HG02970 (cell line): ENCODE results near the gene MLLT10.
"Not testable (repeated sequence)": the region's sequence is repeated elsewhere in the genome, so short reads cannot be mapped to it uniquely, and the experiment has no call there.

Experiments
- ATAC-seq: cut with Tn5 transposase; IDR thresholded peaks from one replicate; pipeline ENCODE4 v1.9.1; 2021; ENCODE audit warnings: mild to moderate bottlenecking, moderate library complexity, moderate number of reproducible peaks; ENCODE audit not compliant: unreplicated experiment, low FRiP score

The MLLT10 gene

DNA sequence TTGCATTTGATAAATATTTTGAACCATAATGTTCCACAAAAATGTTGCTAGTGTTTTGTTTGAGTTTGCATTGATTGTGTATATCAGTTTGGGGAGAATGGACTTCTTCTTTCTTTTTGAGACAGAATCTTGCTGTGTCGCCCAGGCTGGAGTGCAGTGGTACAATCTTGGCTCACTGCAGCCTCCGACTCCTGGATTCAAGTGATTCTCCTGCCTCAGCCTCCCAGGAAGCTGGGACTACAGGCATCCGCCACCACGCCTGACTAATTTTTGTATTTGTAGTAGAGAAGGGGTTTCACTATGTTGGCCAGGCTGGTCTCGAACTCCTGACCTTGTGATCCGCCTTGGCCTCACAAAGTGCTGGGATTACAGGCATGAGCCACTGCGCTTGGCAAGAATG is 25.0 kb downstream of the MLLT10 start:
- ATAC-seq, result not testable (repeated sequence)

DNA sequence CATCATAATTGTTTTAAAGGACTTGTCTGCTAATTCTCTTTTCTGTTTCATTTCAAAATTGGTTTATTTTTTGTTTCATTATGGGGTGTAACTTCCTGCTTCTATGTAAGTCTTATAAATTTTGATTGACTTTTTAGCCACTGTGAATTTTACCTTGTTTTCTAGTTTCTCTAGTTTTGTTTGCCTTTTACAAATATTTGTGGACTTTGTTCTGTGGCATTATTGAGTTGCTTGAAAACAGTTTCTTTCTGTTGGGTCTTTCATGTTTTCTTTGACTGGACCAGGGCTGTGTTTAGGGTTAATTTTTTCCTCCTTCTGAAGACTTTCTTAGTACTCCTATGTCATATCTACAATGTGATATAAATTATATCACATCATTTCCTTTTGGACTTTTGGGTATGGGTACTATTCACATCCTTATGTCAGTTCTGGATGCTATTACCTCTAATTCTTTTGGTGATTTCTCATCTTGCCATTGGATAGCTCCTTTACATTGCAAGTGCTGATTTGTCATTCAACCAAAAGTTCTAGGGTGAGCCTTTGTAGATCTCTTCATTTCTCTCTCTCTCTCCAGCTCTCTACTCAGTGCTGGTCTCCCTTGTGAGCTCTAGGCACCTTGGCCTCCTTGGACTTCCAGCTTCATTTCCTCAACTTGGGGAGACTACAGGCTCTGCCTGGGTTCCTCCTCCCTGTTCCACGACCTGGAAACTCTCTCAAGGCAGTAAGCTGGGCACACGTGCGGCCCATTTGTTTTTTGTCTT is 36.9 kb downstream of the MLLT10 start:
- no peak for ATAC-seq

DNA sequence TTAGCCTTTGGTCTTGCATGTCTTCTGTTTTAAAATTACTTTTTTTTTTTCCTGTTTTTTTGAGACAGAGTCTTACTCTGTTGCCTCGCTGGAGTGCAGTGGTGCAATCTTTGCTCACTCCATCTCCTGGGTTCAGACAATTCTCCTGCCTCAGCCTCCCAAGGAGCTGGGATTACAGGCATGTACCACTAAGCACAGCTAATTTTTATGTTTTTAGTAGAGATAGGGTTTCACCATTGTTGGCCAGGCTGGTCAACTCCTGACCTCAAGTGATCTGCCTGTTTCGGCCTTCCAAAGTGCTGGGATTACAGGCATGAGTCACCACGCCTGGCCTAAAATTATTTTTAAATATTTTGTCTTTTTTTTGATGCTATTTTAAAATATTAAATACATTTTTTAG is 38.5 kb downstream of the MLLT10 start:
- no peak for ATAC-seq

DNA sequence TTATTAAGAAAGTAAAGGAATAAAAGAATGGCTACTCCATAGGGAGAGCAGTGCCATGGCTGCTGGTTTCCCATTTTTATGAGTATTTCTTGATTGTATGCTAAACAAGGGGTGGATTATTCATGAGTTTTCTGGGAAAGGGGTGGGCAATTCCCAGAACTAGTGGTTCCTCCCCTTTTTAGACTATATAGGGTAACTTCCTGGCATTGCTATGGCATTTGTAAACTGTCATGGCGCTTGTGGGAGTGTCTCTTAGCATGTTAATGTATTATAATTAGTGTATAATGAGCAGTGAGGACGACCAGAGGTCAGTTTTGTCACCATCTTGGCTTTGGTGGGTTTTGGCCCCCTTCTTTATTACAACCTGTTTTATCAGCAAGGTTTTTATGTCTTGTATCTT is 40.5 kb downstream of the MLLT10 start:
- ATAC-seq, result not testable (repeated sequence)

DNA sequence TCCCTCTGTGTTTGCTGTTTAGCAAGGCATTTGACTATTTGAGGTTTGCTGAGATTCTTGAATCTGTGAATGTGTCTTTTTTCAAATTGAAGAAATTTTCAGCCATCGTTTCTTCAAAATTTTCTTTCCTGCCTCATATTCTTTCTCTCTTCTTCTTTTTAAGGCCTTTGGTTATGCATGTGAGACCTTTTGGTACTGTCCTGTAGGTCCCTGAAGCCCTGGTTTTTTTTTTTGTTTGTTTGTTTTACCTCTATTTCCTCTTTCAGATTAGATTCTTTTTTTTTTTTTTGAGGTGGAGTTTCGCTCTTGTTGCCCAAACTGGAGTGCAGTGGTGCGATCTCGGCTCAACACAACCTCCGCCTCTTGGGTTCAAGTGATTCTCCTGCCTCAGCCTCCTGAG is 45.3 kb downstream of the MLLT10 start:
- no peak for ATAC-seq

DNA sequence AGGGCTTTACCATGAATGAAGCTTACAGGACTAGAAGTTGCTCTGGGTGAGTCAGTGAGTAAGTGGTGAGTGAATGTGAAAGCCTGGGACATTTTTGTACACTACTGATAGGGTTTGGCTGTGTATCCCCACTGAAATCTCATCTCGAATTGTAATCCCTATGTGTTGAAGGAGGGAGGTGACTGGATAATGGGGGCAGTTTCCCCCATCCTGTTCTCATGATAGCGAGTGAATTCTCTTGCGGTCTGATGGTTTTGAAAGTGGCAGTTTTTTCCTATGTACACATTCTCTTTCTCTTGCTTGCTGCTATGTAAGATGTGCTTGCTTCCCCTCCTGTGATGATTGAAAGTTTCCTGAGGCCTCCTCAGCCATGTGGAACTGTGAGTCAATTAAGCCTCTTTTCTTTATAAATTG is 47.4 kb downstream of the MLLT10 start:
- peak; percentile 68 for ATAC-seq

DNA sequence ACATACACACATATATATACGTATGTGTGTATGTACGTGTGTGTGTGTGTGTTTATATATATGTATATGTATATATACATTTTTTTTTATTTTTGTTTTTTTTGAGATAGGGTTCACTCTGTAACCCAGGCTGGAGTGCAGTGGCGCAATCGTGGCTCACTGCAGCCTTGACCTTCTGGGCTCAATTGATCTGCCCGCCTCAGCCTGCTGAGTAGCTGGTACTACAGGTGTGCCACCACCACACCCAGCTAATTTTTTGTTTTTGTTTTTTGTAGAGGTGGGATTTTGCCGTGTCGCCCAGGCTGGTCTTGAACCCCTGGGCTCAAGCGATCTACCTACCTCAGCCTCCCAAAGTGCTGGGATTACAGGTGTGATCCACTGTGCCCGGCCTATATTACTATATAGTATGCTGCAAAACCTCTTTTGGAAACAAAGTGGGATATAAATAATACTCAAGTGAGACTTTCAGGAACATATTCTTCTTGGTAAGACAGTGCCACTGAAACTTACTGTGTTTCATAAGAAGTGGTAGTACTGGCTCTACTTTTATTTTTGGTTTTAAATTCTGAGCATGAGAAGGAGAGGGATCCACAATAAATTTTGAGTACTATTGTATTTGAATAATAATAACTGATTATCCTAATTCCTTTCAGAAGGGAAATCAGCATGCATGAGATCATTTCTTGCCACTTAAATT is 51.0 kb downstream of the MLLT10 start:
- ATAC-seq, result no peak

DNA sequence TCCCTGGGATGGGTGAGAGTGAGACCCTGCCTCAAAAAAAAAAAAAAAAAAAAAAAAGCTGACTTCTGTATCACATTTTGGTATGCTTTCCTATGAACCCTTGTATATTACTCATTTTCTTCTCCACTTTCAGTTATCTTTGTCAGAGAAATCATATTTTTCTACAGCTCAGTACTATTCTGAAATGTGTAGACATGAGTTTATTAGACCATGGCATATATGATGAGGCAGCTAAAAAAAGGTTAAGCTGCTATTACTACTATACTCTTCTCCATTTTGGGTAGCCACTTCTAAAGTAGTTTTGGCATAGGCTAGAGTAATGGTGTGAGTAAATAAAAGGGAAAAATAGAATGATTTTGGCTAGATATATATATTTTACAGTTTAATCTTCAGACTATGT is 53.4 kb downstream of the MLLT10 start:
- ATAC-seq, result no peak

DNA sequence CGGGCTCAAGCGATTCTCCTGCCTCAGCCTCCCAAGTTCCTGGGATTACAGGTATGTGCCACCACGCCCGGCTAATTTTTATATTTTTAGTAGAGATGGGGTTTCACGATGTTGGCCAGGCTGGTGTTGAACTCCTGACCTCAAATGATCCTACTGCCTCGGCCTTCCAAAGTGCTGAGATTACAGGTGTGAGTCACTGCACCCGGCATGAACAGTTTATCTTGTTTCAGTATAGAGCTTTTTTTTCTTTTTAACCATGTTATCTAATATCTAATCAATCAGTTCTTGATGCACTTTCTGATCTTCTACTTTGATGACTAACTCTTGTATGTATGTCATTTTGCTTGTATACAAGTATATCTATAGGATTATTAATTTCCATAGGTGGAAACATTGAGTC is 54.1 kb downstream of the MLLT10 start:
- not testable (repeated sequence) for ATAC-seq

DNA sequence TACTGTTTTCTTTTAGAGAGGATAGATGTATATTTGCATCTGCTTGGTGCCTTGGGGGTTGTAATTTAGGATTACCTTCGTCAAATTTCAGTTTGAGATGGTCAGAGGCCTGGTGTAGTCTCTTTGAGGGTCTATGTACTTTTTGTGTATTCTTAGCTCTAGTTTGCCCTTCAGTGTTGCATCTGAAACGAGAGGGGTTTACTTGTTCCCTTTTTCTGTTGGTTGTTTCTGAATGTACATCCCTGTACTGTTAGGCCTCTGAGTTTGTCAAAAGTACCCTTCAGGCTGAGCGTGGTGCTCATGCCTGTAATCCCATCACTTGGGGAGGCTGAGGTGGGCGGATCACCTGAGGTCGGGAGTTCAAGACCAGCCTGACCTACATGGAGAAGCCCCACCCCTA is 60.0 kb downstream of the MLLT10 start:
- ATAC-seq, result no peak

DNA sequence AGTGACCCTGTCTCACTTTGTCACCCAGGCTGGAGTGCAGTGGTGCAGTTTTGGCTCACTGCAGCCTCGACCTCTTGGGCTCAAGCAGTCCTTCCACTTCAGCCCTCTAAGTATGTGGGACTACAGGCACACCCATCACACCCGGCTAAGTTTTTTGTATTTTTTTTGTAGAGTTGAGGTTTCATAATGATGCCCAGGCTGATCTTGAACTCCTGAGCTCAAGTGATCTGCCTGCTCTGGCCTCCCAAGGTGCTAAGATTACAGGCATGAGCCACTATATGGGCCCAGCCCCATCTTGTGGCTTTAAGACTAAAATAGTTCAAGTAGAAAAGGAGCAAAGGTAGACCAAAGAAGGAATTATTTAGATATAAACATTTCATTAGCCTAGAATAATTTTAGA is 65.5 kb downstream of the MLLT10 start:
- ATAC-seq, result no peak

DNA sequence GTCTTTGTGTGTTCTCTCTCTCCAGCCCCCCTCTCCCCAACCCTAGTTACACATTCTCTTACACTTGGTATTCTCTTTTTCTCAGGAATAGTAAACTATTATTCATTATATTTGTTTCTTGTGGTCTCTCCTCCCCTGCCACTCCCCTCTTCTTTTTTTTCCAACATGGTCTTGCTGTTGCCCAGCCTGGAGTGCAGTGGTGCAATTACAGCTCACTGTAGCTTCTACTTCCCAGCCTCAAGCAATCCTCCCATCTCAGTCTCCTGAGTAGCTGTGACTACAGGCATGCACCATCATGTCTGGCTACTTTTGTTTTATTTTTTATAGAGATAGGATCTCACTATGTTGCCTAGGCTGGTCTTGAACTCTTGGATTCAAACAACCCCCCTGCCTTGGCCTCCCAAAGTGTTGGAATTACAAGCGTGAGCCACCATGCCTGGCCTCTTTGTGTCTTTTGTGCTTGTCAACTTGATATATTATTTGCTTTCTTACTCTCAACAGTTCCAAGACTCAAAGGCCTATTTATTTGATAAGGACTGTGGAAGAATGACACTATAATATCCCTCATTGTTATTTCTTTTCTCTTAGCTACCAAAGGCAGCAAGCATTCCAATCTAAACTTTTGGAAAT is 66.9 kb downstream of the MLLT10 start:
- no peak for ATAC-seq

DNA sequence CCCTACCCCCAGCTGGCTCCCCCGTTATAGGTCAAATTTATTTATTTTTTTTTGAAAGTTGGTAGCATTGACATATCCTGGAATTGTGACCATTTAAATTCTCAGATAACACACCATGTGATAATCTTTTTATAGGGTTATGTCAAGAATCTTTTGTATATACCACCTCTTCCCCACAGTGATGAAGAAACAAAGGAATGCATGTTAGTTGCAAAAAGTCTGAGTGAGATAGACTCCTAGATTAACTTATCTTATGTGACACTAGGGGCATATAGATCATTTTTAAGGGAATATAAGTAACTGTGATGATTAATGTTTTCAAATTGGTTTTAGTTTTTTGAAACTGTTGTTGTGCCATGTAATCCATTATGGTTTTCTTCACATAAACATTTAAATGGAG is 68.3 kb downstream of the MLLT10 start:
- no peak for ATAC-seq

DNA sequence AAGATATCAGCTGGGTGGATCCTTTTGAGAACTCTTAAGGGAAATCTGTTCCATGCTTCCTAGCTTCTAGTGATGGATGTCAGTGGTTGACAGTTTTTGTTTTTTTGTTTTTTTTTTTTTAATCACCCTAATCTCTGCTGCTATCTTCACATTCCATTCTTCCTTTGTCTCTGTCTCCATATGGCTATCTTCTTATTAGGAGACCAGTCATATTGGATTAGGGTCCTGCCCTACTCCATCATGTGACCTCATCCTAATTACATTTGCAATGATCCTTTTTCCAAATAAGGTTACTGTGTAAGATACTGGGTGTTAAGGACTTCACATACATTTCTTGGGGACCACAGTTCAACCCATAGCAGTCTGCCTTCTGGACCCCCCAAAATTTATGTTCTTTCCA is 69.7 kb downstream of the MLLT10 start:
- no peak for ATAC-seq

DNA sequence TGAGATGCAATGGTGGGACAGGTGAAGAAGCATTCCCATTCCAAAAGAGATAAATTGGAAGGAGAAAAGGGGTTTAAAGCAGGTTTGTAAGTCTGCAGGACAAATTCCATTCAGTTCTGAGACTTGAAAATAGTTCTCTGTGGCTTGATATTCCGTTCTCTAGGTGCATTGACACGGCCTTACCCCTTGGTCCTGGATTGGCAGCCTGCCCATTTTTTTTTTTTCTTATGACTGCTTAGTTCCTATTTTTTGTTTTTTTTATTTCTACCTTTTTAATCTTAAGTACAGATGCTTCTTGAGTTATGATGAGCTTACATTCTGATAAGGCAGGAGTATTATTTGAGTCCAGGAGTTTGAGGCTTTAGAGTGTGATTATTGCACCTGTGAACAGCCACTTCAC is 70.6 kb downstream of the MLLT10 start:
- no peak for ATAC-seq

DNA sequence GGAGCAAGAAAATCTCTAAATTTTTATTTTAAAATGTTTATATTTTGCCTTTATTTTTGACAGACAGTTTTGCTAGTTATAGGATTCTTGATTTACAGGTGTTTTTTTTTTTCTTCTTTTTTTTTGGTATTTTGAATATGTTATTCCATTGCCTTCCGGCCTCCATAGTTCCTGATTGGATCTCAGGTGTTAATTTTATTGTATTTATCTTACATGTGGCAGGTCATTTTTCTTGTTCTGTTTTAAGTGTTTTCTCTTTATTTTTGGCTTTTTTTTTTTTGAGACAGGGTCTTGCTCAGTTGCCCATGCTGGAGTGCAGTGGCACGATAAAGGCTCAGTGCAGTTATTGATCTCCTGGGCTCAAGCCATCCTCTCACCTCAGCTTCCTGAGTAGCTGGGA is 73.9 kb downstream of the MLLT10 start:
- no peak for ATAC-seq

DNA sequence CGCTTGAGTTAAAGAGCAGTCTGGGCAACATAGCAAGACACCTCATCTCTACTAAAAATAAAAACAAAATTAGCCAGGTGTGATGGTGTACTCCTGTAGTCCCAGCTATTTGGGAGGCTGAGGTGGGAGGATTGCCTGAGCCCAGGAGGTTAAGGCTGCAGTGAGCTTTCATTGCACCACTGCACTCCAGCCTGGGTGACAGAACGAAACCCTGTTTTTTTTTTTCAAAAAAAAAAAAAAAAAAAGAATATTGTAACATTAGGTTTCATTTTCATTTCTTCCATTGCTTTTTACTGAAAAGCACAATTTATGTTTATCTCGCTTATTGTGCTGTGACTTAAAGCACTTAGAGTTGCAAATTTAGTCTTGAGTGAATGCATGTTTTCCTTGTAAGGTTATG is 80.0 kb downstream of the MLLT10 start:
- ATAC-seq, result no peak

DNA sequence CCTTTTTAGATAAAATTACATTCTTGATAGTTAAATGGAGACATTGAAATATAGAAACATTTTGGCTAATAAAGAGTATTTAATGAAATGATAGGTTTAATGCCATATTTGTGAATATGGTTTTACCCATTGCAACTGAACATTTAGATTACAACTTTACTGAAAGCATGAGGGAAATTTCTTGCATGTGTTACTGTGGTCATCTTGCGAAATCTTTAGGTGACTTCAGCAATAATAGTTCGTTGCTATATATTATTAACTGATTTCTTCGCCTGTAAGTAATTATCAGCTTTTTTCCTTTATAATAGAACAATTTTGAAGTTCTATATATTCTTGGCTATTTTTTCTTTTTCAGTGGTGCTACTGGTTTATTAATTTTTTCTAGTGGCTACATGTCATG is 83.2 kb downstream of the MLLT10 start:
- no peak for ATAC-seq

DNA sequence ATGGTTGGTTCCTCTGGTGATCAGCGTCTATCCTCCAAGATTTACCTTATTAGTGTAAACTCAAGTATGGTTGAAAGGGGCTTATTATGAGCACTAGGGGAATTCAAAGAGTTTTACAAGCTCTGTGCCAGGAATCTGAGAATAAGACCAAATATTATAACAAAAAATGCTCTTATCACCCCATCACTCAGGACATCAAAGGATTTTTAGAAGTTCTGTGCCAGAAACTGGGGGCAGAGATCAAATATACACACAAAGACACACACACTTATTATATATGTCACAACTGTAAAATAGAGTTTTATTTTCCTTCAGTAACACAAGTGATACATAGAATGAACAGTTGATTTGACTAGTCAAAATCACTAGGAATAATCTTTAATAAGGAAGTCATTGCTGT is 89.3 kb downstream of the MLLT10 start:
- no peak for ATAC-seq

DNA sequence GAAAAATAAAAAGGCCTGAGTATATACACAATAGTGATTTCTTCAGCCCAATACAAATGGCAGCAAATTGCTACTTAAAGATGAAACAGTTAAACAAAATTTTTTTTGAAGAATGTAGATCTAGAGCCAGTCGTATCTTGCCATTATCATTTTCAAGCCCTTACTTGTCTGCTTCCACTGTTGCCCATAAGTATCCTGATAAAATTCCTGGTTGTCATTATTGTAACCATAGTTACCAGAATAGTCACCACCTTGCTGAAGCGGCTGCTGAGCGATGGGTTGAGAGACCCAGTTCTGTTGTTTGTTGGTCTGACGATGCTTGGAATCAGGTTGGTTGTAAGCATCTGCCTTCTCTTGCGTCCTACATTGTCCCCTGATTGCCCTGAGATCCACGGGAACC is 90.4 kb downstream of the MLLT10 start:
- not testable (repeated sequence) for ATAC-seq

DNA sequence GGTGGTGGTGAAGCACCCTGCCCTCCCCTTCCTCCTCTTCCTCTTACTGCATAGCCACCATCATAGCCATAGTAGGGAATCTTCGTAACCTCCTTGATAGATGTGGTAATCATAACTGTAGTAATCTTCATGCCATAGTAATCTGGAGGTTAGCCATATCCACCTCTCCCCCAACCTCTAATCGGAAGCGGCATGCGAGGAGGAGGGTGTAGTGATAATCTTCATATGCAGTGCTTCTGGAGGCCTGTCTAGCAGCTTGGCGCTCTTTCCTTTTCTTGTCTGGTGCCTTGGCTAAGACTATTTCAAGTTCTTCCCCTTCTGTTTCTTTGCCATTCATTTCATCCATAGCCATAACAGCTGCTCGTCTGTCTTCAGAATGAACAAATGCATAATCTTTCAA is 90.9 kb downstream of the MLLT10 start:
- no peak for ATAC-seq
